SKM-1 treated with dmso at 0.1 percent for 144 hours (cell line): Measurements from ENCODE around the gene FMO2.

Source experiments
- DNase-seq: peaks from one replicate; lab custom pipeline; 2025; ENCODE audit not compliant: unreplicated experiment; lab: John Stamatoyannopoulos, UW

The FMO2 gene

DNA sequence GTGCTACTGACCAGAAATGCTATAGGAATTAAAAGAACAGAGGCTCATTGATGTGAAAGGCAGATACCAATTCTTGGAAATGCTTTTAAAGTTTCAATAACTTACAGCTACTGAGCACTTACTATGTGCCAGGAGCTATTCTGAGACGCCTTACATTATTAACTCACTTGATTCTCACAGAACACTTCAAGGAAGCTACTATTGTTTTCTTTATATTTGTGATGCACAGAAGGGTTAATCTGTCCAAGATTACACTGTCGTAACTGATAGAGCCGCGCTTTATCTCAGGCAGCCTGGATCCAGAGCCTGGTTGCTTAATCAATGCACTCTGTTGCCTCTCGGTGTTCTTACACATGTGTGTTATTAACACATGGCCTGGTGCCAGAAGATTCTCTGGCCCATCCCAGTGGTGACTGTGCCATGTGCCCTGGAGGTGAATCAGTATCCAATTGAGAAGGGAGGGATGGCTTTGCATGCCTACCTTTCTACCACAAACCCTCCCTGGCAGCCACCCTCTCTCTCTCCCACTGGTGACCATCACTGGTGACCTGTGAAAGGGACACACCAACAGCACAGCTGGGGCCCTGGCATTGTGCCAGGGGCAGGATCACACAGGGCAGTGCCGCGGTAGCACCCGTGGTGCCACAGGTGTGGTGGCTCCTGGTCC, 72.0 kb downstream of the FMO2 start:
- no peak for DNase-seq

DNA sequence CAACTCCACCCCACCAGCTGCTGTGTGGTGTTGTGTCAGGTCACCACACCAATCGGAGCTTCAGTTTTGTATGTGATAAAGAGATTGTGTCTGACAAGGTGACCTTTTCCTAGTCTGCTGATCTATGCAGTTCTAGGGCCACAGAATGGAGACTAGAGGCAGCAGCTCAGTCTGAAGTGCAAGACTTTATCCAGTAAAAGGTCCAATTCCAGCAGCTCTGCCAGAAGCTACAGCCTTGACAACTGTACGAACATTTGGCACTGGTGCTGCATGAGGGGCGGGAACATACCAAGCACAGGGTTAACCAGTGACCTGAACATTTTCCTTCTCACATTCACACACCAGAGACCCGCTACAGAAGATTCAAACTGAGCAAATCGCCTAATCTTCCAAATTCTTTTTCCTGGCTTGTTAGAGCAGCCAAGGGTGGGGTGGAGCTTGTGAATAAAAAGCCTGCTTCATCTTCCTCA, 72.5 kb downstream of the FMO2 start:
- no peak for DNase-seq

DNA sequence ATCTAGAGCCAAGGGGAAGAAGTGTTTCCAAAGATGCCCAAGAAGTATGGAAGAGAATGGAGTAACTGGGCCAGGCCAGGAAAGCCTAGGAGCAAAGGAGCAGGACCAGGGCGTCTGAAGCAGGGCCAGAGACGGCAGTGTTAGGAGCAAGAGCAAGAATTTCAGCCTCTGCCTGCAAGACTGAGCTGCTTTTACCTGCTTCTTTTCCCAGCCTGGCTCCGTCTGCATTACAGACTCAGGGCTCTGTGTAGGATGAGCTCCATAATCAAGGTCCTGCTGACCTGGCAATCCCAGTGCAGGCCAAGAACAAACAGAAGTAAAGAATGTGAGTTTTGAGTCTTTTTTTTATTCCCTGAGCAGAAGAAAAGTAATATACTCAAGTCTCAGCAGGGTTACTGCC, 73.3 kb downstream of the FMO2 start:
- DNase-seq, result no peak

DNA sequence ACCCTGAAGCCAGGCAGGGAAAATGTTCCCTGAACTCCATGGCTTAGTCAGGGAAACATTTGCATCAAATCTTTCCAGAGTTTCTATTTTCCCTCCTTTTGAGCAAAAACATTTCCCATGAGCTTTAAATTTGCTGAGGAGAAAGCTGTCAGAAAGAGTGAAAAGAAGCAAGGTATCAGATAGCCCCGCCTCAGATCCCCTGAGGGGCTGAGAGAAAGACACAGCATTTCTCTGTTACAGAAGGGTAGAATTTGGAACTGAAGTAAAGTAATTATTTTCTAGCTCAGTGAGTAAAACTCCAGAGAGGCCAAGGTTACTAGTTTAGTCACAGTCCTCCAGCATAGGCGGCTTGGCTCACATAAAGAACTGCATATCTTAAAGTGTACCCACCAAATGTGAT, 73.8 kb downstream of the FMO2 start:
- no peak for DNase-seq
